ENCODE results near the gene OSGIN1. TPM values are rescaled to one million over a fixed set of nuclear protein-coding genes. Genes with fewer than 3 reads are reported as not detected.

The OSGIN1 gene
- total and polyA plus RNA-seq, 8 donors = 2.6 to 28.6 (median 10.2) TPM

DNA sequence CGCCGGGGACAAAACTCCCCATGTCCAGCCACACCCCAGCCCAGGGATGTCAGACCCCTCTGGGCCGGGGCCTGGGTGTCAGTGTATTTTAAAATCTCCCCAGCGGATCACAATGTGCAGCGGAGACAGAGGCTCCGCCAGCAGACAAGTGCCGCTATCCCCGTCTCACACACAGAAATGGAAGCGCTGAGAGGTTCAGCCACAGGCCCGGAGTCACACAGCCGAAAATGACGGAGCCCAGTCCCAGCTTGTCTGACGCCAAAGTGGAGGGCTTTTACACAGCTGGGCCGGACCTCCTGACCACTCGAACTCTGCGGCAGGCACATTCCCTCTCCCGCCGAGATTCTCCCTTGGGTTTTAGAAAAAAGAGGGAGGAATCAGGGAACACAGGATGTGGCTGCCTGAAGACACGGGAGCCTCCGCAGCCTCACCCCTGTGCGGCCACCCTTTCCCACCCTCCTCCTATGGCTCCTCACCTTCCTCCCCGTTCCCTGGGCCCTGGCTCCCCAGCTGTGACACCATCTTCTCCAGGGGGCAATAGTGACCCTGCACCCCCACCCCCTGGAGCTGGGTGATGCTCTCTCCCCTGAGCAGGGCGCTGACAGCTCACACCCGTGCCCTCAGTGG is 6.8 kb upstream of the OSGIN1 start:
- TF ChIP-seq POLR2AphosphoS5 (IDR thresholded peaks at IDR 0.05) (no peak), EP300 (IDR thresholded peaks at IDR 0.05) (no peak), POLR2A (IDR thresholded peaks at IDR 0.05) (no peak)
- TF ChIP-seq, protein P1, sequence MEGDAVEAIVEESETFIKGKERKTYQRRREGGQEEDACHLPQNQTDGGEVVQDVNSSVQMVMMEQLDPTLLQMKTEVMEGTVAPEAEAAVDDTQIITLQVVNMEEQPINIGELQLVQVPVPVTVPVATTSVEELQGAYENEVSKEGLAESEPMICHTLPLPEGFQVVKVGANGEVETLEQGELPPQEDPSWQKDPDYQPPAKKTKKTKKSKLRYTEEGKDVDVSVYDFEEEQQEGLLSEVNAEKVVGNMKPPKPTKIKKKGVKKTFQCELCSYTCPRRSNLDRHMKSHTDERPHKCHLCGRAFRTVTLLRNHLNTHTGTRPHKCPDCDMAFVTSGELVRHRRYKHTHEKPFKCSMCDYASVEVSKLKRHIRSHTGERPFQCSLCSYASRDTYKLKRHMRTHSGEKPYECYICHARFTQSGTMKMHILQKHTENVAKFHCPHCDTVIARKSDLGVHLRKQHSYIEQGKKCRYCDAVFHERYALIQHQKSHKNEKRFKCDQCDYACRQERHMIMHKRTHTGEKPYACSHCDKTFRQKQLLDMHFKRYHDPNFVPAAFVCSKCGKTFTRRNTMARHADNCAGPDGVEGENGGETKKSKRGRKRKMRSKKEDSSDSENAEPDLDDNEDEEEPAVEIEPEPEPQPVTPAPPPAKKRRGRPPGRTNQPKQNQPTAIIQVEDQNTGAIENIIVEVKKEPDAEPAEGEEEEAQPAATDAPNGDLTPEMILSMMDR (IDR thresholded peaks at IDR 0.05) = no peak
- Histone ChIP-seq H3K4me1 (peaks cover 0 to 50% (median 17%) of the 10 kb centered on the region in 4 donors), H3K36me3 (no peaks in the 10 kb centered on the region), H3K4me3 (no peak overlapping the region), H3K9me3 (no peaks in the 10 kb centered on the region), H3K27ac (peak overlapping the region in 1 of 5 donors; percentile 2), H3K27me3 (no peaks in the 10 kb centered on the region)
- DNase-seq = no peak
- intact Hi-C loops (cut with DNase I; ENCODE audit: low total_unique reads) = no loop called here
- WGBS, 5 donors = 85 to 90% (median 88%) methylated on average over 23 to 24 of the region's 24 CpGs

DNA sequence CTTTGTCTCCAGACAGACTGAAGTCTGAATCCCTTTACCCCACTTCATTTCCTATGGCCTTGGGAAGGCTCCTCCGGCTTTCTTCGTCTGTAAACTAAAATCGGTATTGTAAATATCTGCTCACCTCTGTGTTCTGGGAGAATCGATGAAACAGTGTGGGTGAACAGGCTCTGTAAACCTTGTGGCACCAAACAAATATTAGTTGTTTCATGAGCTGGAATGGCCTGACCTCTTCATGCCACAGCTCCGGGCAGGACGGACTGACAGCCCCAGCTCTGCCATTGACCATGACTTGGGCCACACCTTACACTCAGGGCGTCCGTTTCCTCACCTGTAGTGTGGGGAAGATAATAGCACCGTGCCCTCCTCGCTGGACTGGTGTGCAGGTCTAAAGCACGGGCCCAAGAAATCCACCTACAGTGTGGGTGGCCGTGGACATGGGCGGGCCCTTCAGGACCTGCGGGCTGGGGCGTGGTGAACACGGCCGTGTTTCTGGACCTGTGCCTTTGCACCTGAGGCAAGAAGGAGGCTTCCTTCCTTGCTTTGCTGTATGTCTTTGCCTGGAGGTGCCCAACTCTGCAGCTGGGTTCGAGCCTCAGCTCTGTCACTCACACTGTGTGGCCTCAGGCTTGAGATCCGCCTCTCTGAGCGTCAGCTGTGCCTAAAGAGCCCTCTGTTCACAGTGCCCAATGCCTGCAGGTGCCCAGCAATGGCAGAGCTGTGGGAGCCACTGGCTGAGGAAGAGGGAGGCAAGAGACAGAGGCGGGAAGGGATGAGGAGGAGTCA is 6.1 kb upstream of the OSGIN1 start:
- peaks cover 0 to 47% (median 17%) of the 10 kb centered on the region in 4 donors for H3K4me1 ChIP-seq
- no peaks in the 10 kb centered on the region for H3K9me3 ChIP-seq
- 37 to 70% (median 58%) methylated on average over 19 to 21 of the region's 21 CpGs for WGBS, 5 donors
- H3K27me3 ChIP-seq = no peaks in the 10 kb centered on the region
- TF ChIP-seq, protein P1 (IDR thresholded peaks at IDR 0.05) = no peak
- TF ChIP-seq EP300 (IDR thresholded peaks at IDR 0.05) (no peak), POLR2AphosphoS5 (IDR thresholded peaks at IDR 0.05) (no peak), POLR2A (IDR thresholded peaks at IDR 0.05) (no peak)
- DNase-seq = no peak
- no peak overlapping the region for H3K4me3 ChIP-seq
- intact Hi-C loops (cut with DNase I; ENCODE audit: low total_unique reads) = no loop called here
- no peaks in the 10 kb centered on the region for H3K36me3 ChIP-seq
- peak overlapping the region in 2 of 5 donors; percentile 2 to 13 for H3K27ac ChIP-seq

DNA sequence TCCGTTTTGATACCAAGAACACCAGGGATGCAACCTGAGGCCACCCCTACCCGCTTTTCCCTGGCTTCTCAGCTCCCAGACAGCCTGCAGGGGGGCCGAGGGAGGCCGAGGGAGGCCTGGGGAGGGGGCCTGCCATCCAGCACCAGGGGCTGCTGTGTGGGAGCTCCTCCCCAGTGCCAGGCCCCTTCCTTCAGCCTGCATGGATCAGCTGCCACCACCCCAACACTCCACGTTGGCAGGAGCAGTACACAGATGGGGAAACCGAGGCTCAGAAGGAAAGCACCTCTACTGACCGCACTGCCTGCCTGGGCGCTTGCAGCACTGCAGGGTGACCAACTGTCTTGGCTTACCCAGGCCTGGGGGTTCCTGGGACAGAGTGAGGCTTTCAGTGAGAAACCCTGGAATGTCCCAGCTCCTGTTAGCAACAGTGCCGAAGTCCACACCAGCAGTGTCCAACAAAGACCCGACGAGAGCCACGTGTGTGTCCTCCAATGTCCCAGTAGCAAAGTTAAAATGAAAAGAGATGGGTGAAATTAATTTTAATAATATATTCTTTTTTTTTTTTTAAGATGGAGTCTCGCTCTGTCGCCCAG is 5.3 kb upstream of the OSGIN1 start:
- intact Hi-C loops (cut with DNase I; ENCODE audit: low total_unique reads) = no loop called here
- 86 to 93% (median 91%) methylated on average over 12 to 14 of the region's 14 CpGs for WGBS, 5 donors
- H3K27me3 ChIP-seq = no peaks in the 10 kb centered on the region
- H3K36me3 ChIP-seq = no peaks in the 10 kb centered on the region
- no peaks in the 10 kb centered on the region for H3K9me3 ChIP-seq
- DNase-seq = no peak
- H3K4me3 ChIP-seq = no peak overlapping the region
- no peak overlapping the region for H3K27ac ChIP-seq
- H3K4me1 ChIP-seq = peaks cover 7 to 46% (median 20%) of the 10 kb centered on the region in 4 donors
- TF ChIP-seq EP300 (IDR thresholded peaks at IDR 0.05) (no peak), POLR2A (IDR thresholded peaks at IDR 0.05) (no peak), POLR2AphosphoS5 (IDR thresholded peaks at IDR 0.05) (no peak)
- TF ChIP-seq, protein P1 (IDR thresholded peaks at IDR 0.05) = no peak

DNA sequence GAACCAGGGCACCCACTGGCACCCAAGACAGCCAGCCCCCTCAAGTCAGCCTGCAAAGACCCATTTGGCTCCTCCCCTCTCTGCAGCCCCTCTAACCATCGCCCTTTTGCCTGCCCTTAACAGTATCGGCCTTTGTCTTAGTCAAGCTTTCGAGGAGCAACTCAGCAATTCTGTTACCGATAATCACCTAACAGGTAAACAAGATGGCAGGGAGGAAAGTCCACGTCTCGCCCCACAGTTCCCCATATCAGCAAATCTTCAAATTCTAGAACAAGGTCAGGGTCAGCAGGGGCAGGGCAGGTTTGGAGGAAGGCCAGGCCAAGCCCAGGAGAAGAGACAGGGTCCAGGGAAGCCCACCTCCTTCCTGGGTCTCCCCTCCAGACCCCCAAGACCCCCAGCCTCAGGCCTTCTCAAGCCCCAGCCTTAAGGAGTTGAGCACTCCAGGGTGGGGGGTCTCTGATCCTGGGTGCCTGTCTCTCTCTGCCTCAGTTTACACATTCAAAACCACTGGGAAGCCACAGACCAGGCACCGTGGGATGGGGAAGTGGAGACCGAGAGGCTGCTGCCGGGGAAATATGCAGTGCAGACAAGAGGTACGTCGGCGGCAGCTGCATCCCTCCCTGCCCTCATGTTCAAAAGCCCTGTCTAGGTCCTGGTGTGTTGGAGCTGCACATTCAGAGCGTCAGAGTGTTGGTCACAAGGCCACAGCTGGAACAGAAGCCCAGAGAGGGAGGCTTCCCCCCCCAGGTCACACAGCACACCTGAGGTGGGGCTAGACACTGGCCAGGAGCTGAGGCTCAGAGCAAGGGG is 3.9 kb upstream of the OSGIN1 start:
- DNase-seq = no peak
- intact Hi-C loops (cut with DNase I; ENCODE audit: low total_unique reads) = no loop called here
- H3K4me3 ChIP-seq = no peak overlapping the region
- no peaks in the 10 kb centered on the region for H3K9me3 ChIP-seq
- H3K27ac ChIP-seq = no peak overlapping the region
- TF ChIP-seq POLR2AphosphoS5 (IDR thresholded peaks at IDR 0.05) (no peak), POLR2A (IDR thresholded peaks at IDR 0.05) (no peak), EP300 (IDR thresholded peaks at IDR 0.05) (no peak)
- TF ChIP-seq, protein P1 (IDR thresholded peaks at IDR 0.05) = no peak
- H3K36me3 ChIP-seq = no peaks in the 10 kb centered on the region
- no peaks in the 10 kb centered on the region for H3K27me3 ChIP-seq
- H3K4me1 ChIP-seq = peaks cover 7 to 42% (median 22%) of the 10 kb centered on the region in 4 donors
- 74 to 81% (median 76%) methylated on average over 12 to 13 of the region's 13 CpGs for WGBS, 5 donors

Data from stomach (tissue), 9 donors.